NCI-H2107 treated with DMSO at 0.1 percent for 48 hours (cell line): ENCODE data around the gene COA1.
"Not testable (repeated sequence)": the region's sequence is repeated elsewhere in the genome, so short reads cannot be mapped to it uniquely, and the experiment has no call there.

Experiments used
- DNase-seq: peaks from one replicate; lab custom pipeline; 2025; ENCODE audit not compliant: unreplicated experiment; lab: John Stamatoyannopoulos, UW

The COA1 gene

DNA sequence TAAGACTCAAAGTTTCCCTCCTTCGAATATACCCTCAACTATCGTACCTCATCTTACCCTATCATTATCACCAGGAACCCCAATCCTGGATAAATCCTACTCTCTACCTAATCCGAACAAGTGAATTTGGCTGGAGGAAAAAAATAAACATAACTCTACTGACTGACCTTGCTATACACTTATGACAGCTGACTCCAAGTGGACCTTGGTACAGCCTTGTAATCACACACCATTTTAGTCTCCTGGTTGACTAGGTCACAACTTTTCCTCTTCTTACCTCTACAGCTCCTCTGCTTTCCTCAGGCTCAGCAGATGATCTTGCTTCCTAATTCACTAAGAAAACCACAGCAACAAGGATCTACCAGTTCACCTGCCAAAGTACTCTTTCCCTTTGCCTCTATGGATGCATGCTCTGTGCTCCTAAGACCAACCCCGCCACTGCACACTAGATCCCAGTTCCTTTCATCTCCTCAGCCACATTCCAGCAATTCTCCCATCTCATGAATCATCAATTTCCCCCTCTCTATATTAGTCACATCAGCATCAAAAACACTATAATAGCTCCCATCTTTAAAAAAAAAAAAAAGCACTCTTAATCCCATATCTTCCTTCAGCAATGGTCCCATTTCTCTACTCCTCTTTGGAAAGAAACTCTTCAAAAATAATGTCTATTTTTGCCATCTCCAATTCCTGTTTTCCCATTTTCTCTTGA lies 35.5 kb downstream of the COA1 start:
- no peak for DNase-seq

DNA sequence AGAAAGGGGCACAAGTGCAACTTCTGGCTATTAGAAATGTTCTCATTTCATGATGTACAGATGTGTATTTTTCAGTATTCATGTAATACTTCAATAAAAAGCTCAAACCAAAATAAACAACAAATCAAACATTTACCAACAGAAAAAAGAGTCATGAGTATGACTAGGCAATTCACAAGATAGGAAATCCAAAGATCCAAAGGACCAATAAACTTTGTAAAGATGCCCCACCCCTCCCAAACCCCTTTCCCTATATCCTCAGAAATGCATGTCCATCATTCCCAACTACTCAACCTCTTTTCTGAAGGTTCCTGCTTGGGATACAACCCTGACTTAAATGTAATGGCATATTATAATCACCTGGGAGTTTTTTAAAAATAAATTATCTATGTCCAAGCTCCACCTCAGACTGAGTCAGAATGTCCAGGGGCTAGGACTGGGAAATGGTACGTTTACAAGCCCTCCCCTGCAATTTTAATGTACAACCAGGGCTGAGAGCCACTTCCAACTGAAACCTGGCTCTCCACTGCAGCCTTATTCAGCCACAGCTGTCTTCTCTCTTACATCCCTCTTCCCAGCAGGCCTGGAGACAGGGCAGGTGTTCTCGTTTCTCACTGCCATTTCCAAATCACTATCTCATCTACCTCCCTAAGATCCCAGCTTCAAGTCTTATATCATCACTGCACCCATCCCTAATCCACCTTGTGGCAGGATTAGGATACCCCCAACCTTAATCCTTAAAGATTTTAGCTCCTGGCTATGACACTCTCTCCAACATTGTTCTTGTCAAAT lies 36.5 kb downstream of the COA1 start:
- DNase-seq: no peak

DNA sequence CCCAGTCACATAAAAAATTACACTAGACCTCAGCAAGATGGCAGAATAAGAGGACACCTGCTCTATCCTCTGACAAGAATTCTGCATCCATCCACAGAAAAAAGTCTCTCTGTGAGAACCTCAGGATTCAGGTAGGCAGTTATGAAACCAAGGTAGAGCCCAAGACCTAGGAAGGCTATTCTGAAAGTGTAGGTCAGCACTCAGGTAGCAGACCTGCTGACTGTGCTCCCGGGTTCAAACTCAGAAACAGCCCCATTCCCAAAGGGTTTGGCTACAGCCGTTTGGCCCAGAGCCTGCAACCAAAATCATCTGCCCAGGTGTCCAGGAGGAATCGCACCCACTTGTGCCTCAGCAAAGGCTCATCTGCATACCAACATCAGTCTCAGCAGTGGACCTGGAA lies 37.7 kb downstream of the COA1 start:
- DNase-seq: no peak

DNA sequence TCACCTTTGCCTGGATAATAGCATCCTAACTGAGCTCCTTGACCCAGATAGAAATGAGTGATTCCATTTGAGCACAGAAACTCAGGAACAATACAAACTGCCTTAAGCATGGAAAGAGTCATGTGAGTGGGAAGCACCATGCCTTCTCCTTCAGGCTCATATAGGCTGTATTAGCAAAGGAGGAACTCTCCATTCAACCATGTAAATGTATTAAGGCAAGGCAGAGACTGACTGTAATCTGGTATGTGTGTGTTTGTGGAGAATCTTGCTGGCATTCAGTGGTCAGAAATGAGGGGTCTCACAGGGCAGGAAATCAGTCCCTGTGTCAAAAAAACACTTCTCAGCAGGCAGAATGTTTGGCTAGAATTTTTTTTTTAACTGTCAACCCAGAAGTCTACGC lies 40.2 kb downstream of the COA1 start:
- no peak for DNase-seq

DNA sequence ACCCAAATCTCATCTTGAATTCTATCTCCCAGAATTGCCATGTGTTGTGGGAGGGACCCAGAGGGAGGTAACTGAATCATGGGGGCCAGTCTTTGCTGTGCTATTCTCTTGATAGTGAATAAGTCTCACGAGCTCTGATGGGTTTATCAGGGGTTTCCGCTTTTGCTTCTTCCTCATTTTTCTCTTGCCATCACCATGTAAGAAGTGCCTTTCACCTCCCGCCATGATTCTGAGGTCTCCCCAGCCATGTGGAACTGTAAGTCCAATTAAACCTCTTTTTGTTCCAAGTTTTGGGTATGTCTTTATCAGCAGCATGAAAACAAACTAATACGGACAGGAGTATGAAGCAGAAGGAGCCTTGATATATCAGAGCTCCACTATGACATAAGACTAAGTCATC lies 41.5 kb downstream of the COA1 start:
- not testable (repeated sequence) for DNase-seq

DNA sequence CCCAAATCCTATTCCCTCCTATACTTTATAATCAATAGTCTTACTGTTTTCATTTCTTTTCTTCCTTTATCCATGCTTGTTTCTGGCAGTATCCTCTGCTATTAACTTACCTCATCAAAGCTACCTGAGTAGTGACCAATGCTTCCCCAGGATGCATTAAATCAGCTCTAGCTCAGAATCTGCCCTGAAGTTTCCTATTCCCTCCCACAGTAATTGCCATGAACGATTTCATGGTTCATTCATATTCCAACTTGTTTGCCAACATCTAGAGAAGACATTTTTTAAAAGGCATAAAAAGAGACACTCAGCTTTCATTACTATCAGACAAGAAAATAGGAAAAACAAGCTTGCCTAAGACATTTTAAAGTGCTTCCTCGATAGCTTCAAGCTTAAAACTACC lies 42.3 kb downstream of the COA1 start:
- DNase-seq: no peak

DNA sequence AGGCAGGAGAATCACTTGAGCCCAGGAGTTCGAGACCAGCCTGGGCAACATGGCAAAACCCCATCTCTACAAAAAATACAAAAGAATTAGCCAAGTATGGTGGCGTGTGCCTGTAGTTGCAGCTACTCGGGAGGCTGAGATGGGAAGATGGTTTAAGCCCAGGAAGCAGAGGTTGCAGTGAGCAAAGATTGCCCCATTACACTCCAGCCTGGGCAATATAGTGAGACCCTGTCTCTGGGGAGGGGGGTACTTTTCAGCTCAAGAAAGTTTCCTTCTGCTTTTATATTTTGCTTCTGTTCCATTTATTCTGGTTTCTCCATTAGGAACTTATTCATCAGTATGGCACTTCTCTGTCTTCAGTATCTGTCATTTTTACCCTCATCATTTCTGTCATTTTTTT lies 48.6 kb downstream of the COA1 start:
- no peak for DNase-seq

DNA sequence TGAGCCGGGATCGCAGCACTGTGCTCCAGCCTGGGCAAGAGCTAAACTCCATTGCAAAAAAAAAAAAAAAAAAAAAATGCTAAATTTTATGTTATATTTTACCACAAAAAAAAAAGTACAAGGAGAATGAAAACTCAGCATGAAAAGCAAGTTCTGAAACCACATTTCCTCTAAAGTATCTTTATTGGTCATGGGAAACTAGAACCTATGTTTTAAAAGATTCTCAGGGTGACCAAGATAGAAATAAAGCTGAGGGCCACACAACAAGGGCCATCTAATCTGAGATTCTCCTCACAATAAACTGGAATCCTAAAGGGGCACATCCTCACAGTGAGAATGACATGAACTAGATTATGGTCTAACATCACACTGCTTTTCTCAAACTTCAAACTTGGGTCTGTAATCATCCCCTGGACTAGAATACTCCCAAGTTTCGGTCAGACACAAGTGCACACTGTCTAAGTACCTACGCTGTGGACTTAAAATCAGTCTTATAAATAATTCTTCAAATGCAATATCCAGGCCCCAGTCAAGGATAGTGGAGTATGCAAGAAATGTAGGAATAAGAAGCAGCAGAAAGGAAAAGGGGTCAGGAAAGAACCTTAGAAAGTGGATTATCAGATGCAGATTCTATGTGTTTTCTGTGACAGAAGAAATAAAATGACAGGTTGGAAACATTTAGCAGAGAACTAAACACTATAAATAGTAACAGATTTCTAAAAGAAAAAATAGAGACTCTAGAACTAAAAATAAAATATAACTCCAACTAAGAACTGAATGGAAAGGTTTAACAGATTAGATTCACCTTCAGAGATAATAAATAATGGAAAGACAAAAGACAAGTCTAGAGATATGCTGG lies 49.9 kb downstream of the COA1 start:
- DNase-seq: no peak

DNA sequence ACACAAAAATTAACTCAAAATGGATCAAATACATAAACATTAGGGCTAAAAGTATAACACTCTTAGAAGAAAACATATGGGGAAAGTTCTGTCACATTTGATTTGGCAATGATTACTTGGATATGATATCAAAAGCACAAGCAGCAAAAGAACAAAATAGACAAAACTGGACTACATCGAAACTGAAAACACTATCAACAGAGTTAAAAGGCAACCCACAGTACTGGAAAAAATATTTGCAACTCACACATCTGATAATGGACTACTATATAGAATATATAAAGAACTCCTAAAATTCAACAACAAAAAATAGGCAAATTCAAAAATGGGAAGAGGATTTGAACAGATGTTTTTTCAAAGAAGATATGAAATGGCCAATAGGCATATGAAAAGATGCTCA lies 51.0 kb downstream of the COA1 start:
- no peak for DNase-seq

DNA sequence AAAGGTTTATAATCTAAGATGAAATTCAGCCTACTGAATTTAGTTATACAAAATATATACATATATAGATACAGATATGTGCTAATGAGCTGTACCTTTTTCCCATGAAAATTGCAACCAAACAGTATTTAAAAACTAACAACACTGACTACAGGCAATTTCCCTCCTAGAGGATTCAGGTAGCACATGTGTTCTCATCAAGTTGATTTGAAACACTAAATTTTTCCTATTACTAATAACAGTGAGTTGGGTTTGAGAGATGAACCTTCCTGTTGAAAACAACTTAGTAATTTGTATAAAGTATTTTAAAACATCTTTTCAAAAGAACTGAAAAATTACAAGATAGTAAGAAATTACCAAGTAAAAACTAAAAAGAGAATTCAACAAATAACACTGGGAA lies 51.5 kb downstream of the COA1 start:
- no peak for DNase-seq

DNA sequence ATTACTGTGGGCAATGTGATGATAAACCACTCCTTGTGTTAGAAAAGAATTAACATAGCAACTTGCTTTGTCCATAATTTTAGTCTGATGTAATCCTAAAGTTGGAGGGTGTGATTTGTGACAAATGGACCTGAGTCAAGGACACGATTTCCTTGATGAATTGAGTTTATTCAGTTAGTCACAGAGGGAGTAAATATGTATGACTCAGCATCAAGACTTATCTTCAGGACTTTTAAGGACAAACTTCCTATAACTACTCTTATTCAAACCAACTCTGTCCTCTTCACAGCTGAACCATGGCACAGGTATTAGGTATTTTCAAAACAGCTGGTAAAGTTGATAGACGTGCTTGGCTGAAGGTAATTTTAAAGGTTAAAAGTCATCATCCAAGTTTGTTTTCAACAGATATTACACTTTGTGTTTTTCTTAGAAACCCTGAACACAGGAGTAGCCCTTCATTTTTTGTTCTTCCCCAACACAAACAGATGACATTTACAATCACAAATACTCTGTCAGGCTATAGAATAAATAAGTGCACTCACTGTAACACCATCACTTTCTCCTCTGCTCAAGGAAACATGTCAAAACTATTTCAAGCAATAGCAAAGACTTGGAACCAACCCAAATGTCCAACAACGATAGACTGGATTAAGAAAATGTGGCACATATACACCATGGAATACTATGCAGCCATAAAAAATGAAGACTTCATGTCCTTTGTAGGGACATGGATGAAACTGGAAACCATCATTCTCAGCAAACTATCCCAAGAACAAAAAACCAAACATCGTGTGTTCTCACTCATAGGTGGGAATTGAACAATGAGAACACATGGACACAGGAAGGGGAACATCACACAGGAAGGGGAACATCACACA lies 54.5 kb downstream of the COA1 start:
- DNase-seq: no peak

DNA sequence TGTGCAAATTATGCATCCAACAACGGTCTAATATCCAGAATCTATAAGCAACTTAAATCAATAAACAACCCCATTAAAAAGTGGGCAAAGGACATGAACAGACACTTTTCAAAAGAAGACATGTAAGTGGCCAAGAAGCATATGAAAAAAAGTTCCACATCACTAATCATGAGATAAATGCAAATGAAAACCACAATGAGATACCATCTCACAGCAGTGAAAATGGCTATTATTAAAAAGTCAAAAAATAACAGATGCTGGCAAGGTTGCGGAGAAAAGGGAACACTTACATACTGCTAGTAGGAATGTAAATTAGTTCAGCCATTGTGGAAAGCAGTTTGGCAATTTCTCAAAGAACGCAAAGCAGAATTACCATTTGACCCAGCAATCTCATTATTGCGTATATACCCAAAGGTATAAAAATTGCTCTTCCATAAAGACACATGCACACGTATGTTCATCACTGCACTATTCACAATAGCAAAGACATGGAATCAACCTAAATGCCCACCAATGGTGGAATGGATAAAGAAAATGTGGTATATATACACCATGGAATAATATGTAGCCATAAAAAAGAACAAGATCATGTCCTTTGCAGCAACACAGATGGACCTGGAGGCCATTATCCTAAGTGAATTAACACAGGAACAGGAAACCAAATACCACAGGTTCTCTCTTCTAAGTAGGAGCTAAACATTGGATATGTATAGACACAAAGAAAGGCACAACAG lies 55.9 kb downstream of the COA1 start:
- not testable (repeated sequence) for DNase-seq

DNA sequence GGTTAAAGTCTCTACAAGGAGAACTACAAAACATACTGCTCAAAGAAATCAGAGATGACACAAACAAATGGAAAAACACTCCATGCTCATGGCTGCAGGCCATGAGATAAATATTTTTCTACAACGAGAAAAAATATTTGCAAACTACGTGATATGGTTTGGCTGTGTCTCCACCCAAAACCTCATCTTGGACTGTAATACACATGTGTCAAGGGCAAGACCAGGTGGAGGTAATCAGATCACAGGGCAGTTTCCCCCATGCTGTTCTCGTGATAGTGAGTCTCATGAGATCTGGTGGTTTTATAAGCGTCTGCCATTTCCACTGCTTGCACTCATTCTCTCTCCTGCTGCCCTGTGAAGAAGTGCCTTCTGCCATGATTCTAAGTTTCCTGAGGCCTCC lies 57.8 kb downstream of the COA1 start:
- no peak for DNase-seq

DNA sequence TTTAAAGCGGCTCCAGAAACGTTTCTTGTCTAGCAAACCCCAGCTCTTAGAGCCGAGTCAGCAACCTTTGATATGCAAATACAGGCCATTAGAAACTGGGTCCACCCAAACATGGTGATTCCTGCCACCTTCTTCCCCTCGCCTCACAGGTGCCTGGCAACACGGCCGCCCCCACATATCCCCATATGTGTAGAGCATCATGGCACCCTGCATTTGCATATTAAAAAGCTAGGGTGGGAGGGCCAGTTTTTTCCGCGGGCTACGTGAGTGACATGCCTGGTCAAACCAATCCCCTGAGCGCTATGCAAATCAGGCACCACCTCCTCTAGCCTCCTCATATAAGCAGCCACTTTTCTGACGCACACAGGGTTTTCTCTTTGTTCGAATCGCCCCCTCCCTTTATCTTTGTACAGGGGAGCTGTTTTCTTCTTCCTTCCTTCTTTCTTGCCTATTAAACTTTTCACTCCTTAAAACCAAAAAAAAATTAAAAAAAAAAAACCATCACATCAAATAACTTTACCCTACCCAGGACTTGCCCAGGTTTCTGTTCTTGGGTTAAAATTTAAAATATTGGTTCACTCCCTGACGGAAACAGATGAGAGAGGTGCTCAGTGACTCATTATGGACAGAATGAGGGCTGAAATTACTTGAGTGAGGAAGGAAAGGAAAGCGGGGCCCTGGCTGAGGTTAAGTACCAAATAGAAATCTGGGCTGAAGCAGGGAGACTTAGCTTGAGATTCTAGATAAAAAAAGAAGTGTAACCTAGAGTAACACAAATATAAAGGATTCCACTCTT lies 59.8 kb downstream of the COA1 start:
- DNase-seq: no peak

DNA sequence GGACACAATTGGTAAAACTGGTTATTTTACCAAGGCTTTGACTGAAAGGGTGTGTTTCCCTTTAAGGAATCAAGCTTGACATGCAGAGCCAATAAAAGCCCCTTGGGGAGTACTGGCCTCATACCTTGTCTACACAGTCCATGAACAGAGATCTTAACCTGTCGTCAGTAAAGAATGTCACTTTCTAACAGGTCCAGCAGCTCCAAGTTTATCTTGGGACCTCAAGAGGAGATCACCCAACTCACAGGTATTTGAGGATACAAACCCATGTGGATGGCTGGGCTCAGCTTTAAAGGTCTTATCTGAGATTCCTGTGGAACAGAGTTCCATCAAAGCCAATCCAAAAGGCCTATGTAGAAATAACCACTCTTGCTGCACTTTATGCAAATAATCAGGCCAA lies 61.3 kb downstream of the COA1 start:
- no peak for DNase-seq

DNA sequence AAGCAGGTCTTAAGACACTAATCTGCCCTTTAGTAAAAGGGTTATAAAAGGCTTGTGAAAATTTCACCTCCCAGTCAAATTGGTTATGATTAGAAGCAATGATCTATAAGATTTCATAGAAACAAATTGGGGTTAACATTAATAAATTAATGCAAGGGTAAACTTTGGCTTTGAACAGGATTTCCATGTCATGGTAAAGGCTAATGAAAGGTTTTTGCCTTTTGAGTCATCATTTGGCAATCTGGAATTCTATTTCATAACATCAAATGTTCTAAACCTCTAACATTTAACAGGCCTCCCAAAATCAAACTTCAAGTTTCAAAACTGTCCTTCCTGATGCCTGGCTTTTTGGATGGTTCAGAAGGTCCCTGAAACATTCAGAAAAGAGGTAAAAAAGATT lies 62.4 kb downstream of the COA1 start:
- DNase-seq: no peak

DNA sequence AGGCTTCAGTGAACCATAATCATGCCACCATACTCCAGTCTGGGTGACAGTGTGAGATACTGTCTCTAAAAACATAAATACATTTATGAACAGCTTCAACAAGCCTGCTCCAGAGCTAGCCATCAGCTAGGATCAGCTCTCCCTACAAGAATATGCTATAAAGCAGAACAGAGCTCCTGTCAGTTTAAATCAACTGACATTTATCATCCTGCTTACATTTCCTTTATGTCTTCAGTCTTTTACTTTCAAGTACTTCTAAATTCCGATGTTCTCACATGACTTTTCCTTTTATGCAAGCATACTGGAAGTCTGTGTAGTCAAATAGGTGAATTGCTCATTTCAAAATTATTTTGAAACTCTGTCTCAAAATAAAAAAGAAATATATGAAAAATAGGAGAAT lies 64.6 kb downstream of the COA1 start:
- no peak for DNase-seq

DNA sequence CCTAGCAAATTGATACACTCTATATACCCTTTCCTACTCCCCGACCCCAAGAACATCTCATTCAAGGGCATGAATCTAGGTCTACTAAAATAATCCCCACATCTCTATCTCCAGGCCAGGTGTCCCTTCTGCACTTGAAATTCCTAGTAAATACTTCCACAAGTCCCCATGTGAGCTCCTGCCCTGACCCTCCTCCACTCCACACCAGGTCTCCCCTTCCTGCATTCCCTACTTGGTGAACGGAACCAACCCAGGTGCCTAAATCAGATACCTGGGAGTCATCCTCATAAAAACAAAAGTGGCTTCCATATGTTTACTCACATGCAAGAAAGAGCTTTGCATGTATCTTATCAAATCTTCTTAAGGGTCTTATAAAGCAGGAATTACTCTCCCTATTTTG lies 69.2 kb downstream of the COA1 start:
- no peak for DNase-seq

DNA sequence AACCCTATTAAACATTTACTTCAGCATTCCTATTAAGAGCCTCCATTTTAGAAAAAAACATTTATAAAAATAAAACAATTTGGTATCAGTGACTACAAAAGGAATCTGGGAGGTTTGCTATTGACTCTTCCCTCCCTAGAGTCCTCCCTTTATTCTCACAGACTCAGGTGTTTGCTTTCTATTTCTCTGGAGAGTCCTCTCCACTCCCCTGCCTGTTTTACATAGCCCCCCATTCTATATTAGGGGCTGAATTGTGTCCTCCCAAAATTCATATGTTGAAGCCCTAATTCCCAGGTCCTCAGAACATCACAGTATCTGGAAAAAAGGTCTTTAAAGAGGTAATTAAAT lies 69.8 kb downstream of the COA1 start:
- DNase-seq: no peak
